GM18511 (cell line): ENCODE measurements around the gene ZNF292.
A peak's percentile ranks its signal among the peaks of the same experiment; 100 is the strongest.
"Not testable (repeated sequence)": the region's sequence is repeated elsewhere in the genome, so short reads cannot be mapped to it uniquely, and the experiment has no call there.

ENCODE experiments used
- ATAC-seq: cut with Tn5 transposase; IDR thresholded peaks from one replicate; pipeline ENCODE4 v1.9.1; 2021; ENCODE audit warnings: mild to moderate bottlenecking, moderate library complexity; ENCODE audit not compliant: unreplicated experiment

ZNF292 gene

DNA sequence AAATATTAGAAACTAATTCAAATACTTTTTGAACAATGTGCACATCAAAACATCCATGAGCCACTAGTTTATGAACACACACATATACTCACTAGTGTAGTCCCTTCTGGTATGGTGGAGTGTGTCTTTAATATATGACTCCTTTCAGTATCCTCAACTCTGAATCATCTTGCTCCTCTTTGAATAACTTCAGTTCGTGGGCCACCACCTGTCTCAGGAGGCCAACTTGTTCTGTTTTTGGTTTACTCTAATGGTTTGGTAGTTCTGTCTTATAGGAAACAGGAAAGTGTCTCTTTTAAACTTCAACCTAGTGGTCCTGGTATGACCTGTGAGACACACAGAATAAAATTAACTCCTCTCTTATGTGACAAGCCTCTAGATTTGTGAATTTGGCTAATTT lies 55.6 kb downstream of the ZNF292 start:
- peak; percentile 98 for ATAC-seq

DNA sequence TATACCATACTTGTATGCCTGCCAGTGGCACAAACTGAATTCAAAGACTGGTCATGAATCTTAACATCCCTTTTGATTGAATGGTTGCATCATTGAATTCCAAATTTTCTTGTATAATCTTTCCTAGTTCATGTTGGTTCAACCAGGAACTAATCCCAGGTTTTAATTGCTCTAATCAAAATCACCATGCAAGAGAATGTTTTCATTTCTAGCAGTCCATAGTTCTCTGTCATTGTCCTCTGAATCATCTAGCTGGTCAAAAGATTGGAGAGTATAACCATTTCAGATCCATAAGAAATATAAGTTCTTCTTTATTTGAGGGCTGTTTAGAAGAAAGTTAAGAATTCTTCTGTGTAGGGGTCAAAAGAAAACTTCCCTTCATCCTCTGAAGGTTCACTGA lies 57.2 kb downstream of the ZNF292 start:
- no peak for ATAC-seq

GRCh38 chr6:87213364-87213763 lies 58.0 kb downstream of the ZNF292 start:
- no peak for ATAC-seq

- ATAC-seq = no peak
Observed at GRCh38 chr6:87214831-87215230, 59.5 kb downstream of the ZNF292 start.

DNA sequence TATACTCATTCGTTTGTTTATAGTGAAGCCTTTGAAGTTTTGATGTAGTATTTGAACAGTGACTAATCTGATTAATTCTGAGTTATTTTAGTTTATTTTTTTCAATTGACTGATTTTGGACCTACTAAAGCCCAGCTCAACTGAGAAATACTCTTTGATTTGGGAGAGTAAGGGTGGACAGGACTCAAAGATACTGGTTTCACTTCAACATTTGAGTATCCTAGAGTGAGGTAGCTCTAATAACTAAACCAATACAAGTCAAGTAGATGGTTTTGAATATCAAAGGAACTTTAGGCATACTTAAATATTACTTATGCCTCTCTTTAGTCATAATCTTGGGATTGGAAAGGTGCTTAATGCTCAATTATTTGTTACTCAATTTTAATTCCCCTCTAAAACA lies 65.6 kb downstream of the ZNF292 start:
- no peak for ATAC-seq

- ATAC-seq = no peak
Observed at GRCh38 chr6:87222676-87223075, 67.3 kb downstream of the ZNF292 start.

- ATAC-seq = no peak
Observed at GRCh38 chr6:87224971-87225370, 69.6 kb downstream of the ZNF292 start.

GRCh38 chr6:87225511-87225910 lies 70.1 kb downstream of the ZNF292 start:
- no peak for ATAC-seq

- no peak for ATAC-seq
Observed at GRCh38 chr6:87225937-87226336, 70.6 kb downstream of the ZNF292 start.

- no peak for ATAC-seq
Observed at GRCh38 chr6:87230801-87231200, 75.4 kb downstream of the ZNF292 start.

DNA sequence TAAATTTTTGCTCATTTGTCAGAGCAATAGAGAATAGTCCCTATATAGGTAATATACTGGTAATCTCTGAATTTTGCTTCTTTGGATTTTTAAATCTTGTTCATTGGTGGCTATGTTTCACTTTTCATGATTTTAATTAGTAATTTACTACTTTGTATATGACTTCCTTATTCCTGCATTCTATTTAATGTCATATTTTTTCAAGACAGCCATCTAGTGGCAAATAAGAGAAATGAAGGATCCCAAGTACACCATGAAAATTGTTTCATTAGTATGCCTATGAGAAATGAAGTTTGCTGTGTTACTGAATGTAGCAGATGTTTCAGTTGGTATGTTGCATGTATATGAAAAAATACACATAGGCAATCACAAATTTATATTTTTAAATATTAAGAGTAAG lies 82.4 kb downstream of the ZNF292 start:
- no peak for ATAC-seq

DNA sequence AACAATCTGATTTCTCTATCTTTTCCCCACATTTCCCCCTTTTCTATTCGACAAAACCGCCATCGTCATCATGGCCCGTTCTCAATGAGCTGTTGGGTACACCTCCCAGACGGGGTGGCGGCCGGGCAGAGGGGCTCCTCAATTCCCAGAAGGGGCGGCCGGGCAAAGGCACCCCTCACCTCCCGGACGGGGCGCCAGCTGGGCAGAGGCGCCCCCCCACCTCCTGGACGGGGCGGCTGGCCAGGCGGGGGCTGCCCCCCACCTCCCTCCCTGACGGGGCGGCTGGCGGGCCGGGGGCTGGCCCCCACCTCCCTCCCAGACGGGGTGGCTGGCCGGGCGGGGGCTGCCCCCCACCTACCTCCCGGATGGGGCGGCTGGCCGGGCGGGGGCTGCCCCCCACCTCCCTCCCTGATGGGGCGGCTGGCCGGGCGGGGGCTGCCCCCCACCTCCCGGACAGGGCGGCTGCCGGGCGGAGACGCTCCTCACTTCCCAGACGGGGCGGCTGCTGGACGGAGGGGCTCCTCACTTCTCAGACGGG lies 83.8 kb downstream of the ZNF292 start:
- not testable (repeated sequence) for ATAC-seq

DNA sequence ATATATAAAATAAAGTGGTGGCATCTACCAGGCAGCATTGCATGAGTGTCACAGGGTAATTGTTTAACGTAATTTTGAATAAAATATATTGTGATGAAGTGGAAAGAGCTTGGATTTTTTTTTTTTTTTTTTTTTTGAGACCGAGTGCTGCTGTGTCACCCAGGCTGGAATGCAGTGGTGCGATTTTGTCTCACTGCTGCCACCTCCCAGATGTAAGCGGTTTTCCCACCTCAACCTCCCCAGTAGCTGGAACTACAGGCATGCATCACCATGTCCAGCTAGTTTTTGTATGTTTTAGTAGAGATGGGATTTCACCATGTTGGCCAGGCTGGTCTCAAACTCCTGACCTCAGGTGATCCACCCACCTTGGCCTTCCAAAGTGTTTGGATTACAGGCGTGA lies 85.9 kb downstream of the ZNF292 start:
- ATAC-seq = no peak

GRCh38 chr6:87242311-87242710 lies 86.9 kb downstream of the ZNF292 start:
- ATAC-seq = no peak

DNA sequence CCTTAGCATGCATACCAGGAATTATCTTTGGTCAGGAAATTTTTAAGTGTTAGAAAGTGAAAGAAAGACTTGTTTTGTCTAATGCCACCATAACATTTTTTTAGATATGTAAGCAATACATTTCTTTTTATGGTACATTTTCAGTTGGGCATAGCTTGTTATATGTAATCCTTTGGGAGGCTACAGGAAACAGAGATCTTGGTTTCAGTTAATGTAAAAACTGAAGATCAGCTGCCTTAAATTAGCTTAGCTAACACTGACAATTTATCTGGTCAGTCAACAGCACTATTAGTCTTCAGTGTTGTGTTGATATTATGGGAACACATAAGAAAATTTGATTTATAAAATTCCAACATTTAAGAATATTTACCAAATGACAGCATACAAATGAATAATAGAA lies 88.4 kb downstream of the ZNF292 start:
- no peak for ATAC-seq

- ATAC-seq = no peak
Observed at GRCh38 chr6:87244380-87244779, 89.0 kb downstream of the ZNF292 start.

- ATAC-seq = no peak
Observed at GRCh38 chr6:87250019-87250418, 94.7 kb downstream of the ZNF292 start.

DNA sequence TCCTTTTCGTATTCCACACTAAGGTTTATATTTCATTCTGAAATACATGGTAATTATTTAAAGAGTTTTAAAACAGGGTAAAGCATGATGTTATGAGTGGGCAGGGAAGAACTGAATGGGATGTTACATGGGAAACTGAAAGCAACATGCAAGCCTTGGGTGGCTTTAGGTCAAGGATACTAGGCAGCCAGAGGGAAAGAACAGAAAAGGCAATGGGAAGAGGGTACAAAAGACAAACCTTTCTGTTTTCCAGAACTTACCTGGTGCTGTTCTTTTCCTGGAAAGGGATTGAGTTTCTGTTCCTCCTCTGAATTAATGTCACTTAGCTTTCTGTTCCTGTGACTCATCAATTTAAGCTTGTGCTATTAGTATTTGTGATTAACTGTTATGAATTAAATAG lies 95.9 kb downstream of the ZNF292 start:
- ATAC-seq = peak; percentile 45

GRCh38 chr6:87251725-87252124 lies 96.4 kb downstream of the ZNF292 start:
- no peak for ATAC-seq

GRCh38 chr6:87257046-87257445 lies 101.7 kb downstream of the ZNF292 start:
- no peak for ATAC-seq

- no peak for ATAC-seq
Observed at GRCh38 chr6:87257565-87257964, 102.2 kb downstream of the ZNF292 start.

- no peak for ATAC-seq
Observed at GRCh38 chr6:87257975-87258374, 102.6 kb downstream of the ZNF292 start.

DNA sequence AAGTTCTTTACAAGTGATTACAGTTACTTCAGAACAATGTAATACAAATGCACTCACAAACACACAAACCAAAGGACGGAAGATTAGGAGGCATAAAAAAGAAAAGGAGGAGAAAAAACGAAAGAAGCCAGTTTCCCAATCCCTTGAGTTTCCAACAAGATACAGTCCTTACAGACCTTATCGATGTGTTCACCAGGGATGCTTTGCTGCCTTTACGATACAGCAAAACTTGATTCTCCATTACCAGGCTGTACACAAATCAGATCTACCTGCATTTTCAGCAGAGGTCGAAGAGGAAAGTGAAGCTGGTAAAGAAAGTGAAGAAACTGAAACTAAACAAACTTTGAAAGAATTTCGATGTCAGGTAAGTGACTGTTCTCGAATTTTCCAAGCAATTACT lies 104.4 kb downstream of the ZNF292 start:
- no peak for ATAC-seq

DNA sequence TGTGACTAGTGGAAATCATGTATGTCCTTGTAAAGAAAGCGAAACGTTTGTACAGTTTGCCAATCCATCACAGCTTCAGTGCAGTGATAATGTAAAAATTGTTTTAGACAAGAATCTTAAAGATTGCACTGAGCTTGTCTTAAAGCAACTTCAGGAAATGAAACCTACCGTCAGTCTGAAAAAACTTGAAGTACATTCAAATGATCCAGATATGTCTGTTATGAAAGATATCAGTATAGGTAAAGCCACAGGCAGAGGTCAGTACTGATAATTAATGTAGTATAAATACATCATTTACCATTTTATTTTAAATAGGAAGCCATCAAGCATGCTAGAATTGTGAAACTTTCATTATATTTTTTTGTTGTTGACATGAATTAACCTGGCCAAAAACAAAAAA lies 106.2 kb downstream of the ZNF292 start:
- ATAC-seq = no peak
